Suprapubic skin (tissue), 4 donors: ENCODE results near the gene BORCS6. TPM values are rescaled to one million over a fixed set of nuclear protein-coding genes. Genes with fewer than 3 reads are reported as not detected.

ENCODE experiments used
- DNase-seq, 2 donors: peaks; one replicate each; pipeline ENCODE4 v3.0.0-alpha.2; 2019; ENCODE audit warnings: low spot score in 2 of 2
- H3K27ac ChIP-seq: fragments of 200-600 bp; sonication (generic); one replicate; pipeline ENCODE4 v1.5.1; 2019
- H3K27me3 ChIP-seq: fragments of 200-600 bp; sonication (generic); one replicate; pipeline ENCODE4 v1.5.1; 2019
- H3K36me3 ChIP-seq: fragments of 200-600 bp; sonication (generic); one replicate; pipeline ENCODE4 v1.5.1; 2019
- H3K4me1 ChIP-seq: fragments of 200-600 bp; sonication (generic); one replicate; pipeline ENCODE4 v1.5.1; 2019
- H3K4me3 ChIP-seq: fragments of 200-600 bp; sonication (generic); one replicate; pipeline ENCODE4 v1.5.1; 2019; ENCODE audit warnings: mild to moderate bottlenecking
- H3K9me3 ChIP-seq: fragments of 200-600 bp; sonication (generic); one replicate; pipeline ENCODE4 v1.5.1; 2019
- EP300 ChIP-seq: sonication (generic); formaldehyde crosslinking; IDR thresholded peaks from one replicate; pipeline ENCODE4 v1.6.1; 2017; ENCODE audit warnings: antibody characterized with exemption
- POLR2A ChIP-seq, 2 donors: fragments of 450-650 bp; IDR thresholded peaks; one replicate each; pipeline ENCODE4 v1.6.1; 2017; ENCODE audit warnings: antibody characterized with exemption in 2 of 2, mild to moderate bottlenecking in 2 of 2, moderate library complexity in 2 of 2
- POLR2AphosphoS5 ChIP-seq, 3 donors: sonication (generic); formaldehyde crosslinking; IDR thresholded peaks; one replicate each; pipeline ENCODE4 v1.6.1; 2017; ENCODE audit warnings: antibody characterized with exemption in 3 of 3
- WGBS: methylation state at CpG from one replicate; pipeline ENCODE4 v1.1.5; 2018; 5-methylcytosine and 5-hydroxymethylcytosine counted together
- total RNA-seq, 4 donors: library from RNA; depleted of rRNA; stranded (reverse); fragments of >200 nt; gene quantifications; one replicate each; pipeline ENCODE4 v1.1.0, GENCODE V29; 2016
- TF ChIP-seq, protein P1 (sequence below), 2 donors: fragments of 200-600 bp in 1 of 2; fragments of 450-650 bp in 1 of 2; sonication (generic) in 1 of 2; IDR thresholded peaks; one replicate each; pipeline ENCODE4 v1.5.1; 2016 to 2019; ENCODE audit warnings: antibody characterized with exemption in 2 of 2, mild to moderate bottlenecking in 1 of 2, moderate library complexity in 1 of 2

BORCS6 gene
- total RNA-seq, 4 donors from 2014 or later, result 8.1 to 10.6 (median 9.9) TPM

GRCh38 chr17:8140065-8141029 is 49.6 kb downstream of the BORCS6 start:
- peak in 1 of 2 donors; percentile 70 for DNase-seq
- 82% methylated on average over 14 of the region's 18 CpGs for WGBS
- no peaks in the 10 kb centered on the region for H3K27me3 ChIP-seq

DNA sequence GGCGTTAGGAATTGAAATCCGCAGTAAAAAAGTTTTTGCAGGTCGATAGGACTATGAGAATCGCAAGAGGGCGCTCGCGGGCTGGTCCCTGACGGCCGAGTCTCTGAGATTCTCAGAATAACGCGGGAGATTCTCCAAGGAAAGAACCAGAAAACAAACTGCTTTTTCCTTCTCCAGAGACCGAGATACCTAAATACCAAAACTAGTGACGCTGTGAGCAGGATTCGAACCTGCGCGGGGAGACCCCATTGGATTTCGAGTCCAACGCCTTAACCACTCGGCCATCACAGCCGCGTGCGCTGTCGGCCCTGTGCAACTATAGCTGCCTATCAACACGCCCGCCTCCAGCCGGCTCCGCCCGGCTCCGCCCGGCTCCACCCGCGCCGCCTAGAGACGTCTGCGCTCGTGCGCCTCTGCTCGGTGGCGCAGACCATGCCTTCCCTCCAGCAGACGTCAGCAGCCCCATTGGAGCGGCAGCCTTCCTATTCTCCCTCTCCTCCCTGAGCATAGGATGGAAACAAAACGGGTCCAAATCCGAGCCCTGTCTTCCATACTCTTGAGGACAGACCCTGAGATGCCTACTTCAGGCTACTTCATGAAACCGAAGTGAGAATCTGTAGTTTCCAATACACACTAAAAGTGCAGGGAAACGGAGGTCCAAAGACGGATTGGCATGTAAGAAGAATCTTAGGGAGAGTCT is 51.2 kb downstream of the BORCS6 start:
- TF ChIP-seq, protein P1, sequence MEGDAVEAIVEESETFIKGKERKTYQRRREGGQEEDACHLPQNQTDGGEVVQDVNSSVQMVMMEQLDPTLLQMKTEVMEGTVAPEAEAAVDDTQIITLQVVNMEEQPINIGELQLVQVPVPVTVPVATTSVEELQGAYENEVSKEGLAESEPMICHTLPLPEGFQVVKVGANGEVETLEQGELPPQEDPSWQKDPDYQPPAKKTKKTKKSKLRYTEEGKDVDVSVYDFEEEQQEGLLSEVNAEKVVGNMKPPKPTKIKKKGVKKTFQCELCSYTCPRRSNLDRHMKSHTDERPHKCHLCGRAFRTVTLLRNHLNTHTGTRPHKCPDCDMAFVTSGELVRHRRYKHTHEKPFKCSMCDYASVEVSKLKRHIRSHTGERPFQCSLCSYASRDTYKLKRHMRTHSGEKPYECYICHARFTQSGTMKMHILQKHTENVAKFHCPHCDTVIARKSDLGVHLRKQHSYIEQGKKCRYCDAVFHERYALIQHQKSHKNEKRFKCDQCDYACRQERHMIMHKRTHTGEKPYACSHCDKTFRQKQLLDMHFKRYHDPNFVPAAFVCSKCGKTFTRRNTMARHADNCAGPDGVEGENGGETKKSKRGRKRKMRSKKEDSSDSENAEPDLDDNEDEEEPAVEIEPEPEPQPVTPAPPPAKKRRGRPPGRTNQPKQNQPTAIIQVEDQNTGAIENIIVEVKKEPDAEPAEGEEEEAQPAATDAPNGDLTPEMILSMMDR (IDR thresholded peaks at IDR 0.05), result peak; percentile 86 to 91
- no peak for TF ChIP-seq EP300
- TF ChIP-seq POLR2AphosphoS5 (IDR thresholded peaks at IDR 0.05), result peak in 2 of 3 donors; percentile 86 to 98
- TF ChIP-seq POLR2A (IDR thresholded peaks at IDR 0.05), result peak in 1 of 2 donors; percentile 74
- Histone ChIP-seq H3K27me3 (no peaks in the 10 kb centered on the region), H3K36me3 (peaks cover 45% of the 10 kb centered on the region), H3K4me1 (peaks cover 31% of the 10 kb centered on the region), H3K9me3 (no peaks in the 10 kb centered on the region), H3K4me3 (peak overlapping the region; percentile 23), H3K27ac (peak overlapping the region; percentile 75)
- peak; percentile 96 for DNase-seq
- 2% methylated on average over 46 of the region's 46 CpGs for WGBS

More at GRCh38 chr17:8140065-8141029, 49.6 kb downstream of the BORCS6 start:
- H3K36me3 ChIP-seq, result peaks cover 60% of the 10 kb centered on the region
- H3K9me3 ChIP-seq, result no peaks in the 10 kb centered on the region
- TF ChIP-seq EP300, result no peak
- TF ChIP-seq POLR2A (IDR thresholded peaks at IDR 0.05), result no peak
- TF ChIP-seq POLR2AphosphoS5 (IDR thresholded peaks at IDR 0.05), result no peak
- TF ChIP-seq, protein P1 (IDR thresholded peaks at IDR 0.05), result no peak
- no peak overlapping the region for H3K4me3 ChIP-seq
- H3K27ac ChIP-seq, result no peak overlapping the region
- peaks cover 31% of the 10 kb centered on the region for H3K4me1 ChIP-seq

- peak; percentile 5 for TF ChIP-seq EP300
- TF ChIP-seq, protein P1 (IDR thresholded peaks at IDR 0.05), result no peak
- no peak for DNase-seq
- peak overlapping the region; percentile 75 for H3K27ac ChIP-seq
- no peaks in the 10 kb centered on the region for H3K27me3 ChIP-seq
- WGBS, result 2% methylated on average over 7 of the region's 7 CpGs
- H3K9me3 ChIP-seq, result no peaks in the 10 kb centered on the region
- peaks cover 31% of the 10 kb centered on the region for H3K4me1 ChIP-seq
- H3K36me3 ChIP-seq, result peaks cover 40% of the 10 kb centered on the region
- H3K4me3 ChIP-seq, result peak overlapping the region; percentile 23
Observed at GRCh38 chr17:8138374-8138671, 51.7 kb downstream of the BORCS6 start.

Other genes with a start within 250 kb of the BORCS6 start
- not detected for gene GUCY2D, start 187.6 kb downstream of the BORCS6 start, total RNA-seq
- 100 to 1,000 TPM in 1 of 4 donors, 10 to 100 TPM in 3; 44.8 to 156 (median 78.1) TPM for gene ALOX15B, start 151.1 kb downstream of the BORCS6 start, total RNA-seq
- gene ALOX12B, start 102.5 kb downstream of the BORCS6 start, total RNA-seq, result 100 to 1,000 TPM in 3 of 4 donors, 10 to 100 TPM in 1; 91.4 to 150 (median 119) TPM
- gene ALOXE3, start 71.7 kb downstream of the BORCS6 start, total RNA-seq, result 10 to 100 TPM; 44.5 to 95.3 (median 69.9) TPM
- gene HES7, start 66.1 kb downstream of the BORCS6 start, total RNA-seq, result not detected
- gene PER1, start 37.8 kb downstream of the BORCS6 start, total RNA-seq, result 100 to 1,000 TPM; 272 to 655 (median 330) TPM
- gene VAMP2, start 27.2 kb downstream of the BORCS6 start, total RNA-seq, result 10 to 100 TPM; 41.2 to 64.3 (median 52.8) TPM
- 10 to 100 TPM; 13.7 to 21.4 (median 19.4) TPM for gene TMEM107, start 13.8 kb downstream of the BORCS6 start, total RNA-seq
- 10 to 100 TPM in 2 of 4 donors, 1 to 10 TPM in 2; 3.7 to 18.2 (median 9.5) TPM for gene AURKB, start 20.4 kb upstream of the BORCS6 start, total RNA-seq
- gene CTC1, start 57.9 kb upstream of the BORCS6 start, total RNA-seq, result 10 to 100 TPM; 16.8 to 58.1 (median 22.3) TPM
- gene PFAS, start 59.1 kb upstream of the BORCS6 start, total RNA-seq, result 10 to 100 TPM; 13.0 to 35.1 (median 16.7) TPM
- gene RANGRF, start 98.5 kb upstream of the BORCS6 start, total RNA-seq, result 10 to 100 TPM; 12.6 to 16.3 (median 13.7) TPM
- gene SLC25A35, start 105.2 kb upstream of the BORCS6 start, total RNA-seq, result 1 to 10 TPM in 3 of 4 donors, under 1 TPM in 1; 0.80 to 2.4 (median 1.5) TPM
- 10 to 100 TPM in 2 of 4 donors, 1 to 10 TPM in 2; 2.3 to 22.2 (median 11.0) TPM for gene ARHGEF15, start 120.1 kb upstream of the BORCS6 start, total RNA-seq
- not detected for gene ODF4, start 149.7 kb upstream of the BORCS6 start, total RNA-seq
- 1,000 to 10,000 TPM; 2,419 to 4,673 (median 3,203) TPM for gene RPL26, start 193.0 kb upstream of the BORCS6 start, total RNA-seq
- gene RNF222, start 207.6 kb upstream of the BORCS6 start, total RNA-seq, result 10 to 100 TPM in 2 of 4 donors, 1 to 10 TPM in 2; 4.1 to 17.5 (median 8.2) TPM
- gene NDEL1, start 245.7 kb upstream of the BORCS6 start, total RNA-seq, result 100 to 1,000 TPM; 172 to 237 (median 230) TPM